ENCODE measurements around the gene ZNF225. TPM values are rescaled to one million over a fixed set of nuclear protein-coding genes. Genes with fewer than 3 reads are reported as not detected.

ZNF225 gene
- total RNA-seq, 1 donor from 2014 or later, result 7.1 TPM

DNA sequence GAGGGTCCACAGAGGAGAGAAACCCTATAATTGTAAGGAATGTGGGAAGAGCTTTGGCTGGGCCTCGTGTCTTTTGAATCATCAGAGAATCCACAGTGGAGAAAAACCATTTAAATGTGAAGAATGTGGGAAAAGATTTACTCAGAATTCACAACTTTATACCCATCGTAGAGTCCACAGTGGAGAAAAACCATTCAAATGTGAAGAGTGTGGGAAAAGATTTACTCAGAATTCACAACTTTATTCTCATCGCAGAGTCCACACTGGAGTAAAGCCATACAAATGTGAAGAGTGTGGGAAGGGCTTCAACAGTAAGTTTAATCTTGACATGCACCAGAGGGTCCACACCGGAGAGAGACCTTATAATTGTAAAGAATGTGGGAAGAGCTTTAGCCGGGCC is 18.8 kb downstream of the ZNF225 start:
- Mint-ChIP-seq H3K4me3 (ENCODE audit: unreplicated experiment) (no peak overlapping the region), H3K4me1 (ENCODE audit: low read depth, unreplicated experiment) (no peaks in the 10 kb centered on the region), H3K27ac (ENCODE audit: unreplicated experiment) (no peak overlapping the region), H3K9me3 (ENCODE audit: unreplicated experiment) (peaks cover 4% of the 10 kb centered on the region), H3K27me3 (ENCODE audit: unreplicated experiment) (peaks cover 4% of the 10 kb centered on the region), H3K36me3 (ENCODE audit: unreplicated experiment) (peaks cover 17% of the 10 kb centered on the region)
- TF ChIP-seq, protein P1, sequence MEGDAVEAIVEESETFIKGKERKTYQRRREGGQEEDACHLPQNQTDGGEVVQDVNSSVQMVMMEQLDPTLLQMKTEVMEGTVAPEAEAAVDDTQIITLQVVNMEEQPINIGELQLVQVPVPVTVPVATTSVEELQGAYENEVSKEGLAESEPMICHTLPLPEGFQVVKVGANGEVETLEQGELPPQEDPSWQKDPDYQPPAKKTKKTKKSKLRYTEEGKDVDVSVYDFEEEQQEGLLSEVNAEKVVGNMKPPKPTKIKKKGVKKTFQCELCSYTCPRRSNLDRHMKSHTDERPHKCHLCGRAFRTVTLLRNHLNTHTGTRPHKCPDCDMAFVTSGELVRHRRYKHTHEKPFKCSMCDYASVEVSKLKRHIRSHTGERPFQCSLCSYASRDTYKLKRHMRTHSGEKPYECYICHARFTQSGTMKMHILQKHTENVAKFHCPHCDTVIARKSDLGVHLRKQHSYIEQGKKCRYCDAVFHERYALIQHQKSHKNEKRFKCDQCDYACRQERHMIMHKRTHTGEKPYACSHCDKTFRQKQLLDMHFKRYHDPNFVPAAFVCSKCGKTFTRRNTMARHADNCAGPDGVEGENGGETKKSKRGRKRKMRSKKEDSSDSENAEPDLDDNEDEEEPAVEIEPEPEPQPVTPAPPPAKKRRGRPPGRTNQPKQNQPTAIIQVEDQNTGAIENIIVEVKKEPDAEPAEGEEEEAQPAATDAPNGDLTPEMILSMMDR (IDR thresholded peaks at IDR 0.05; ENCODE audit: partially characterized antibody, unreplicated experiment), result no peak
- no peak for DNase-seq

DNA sequence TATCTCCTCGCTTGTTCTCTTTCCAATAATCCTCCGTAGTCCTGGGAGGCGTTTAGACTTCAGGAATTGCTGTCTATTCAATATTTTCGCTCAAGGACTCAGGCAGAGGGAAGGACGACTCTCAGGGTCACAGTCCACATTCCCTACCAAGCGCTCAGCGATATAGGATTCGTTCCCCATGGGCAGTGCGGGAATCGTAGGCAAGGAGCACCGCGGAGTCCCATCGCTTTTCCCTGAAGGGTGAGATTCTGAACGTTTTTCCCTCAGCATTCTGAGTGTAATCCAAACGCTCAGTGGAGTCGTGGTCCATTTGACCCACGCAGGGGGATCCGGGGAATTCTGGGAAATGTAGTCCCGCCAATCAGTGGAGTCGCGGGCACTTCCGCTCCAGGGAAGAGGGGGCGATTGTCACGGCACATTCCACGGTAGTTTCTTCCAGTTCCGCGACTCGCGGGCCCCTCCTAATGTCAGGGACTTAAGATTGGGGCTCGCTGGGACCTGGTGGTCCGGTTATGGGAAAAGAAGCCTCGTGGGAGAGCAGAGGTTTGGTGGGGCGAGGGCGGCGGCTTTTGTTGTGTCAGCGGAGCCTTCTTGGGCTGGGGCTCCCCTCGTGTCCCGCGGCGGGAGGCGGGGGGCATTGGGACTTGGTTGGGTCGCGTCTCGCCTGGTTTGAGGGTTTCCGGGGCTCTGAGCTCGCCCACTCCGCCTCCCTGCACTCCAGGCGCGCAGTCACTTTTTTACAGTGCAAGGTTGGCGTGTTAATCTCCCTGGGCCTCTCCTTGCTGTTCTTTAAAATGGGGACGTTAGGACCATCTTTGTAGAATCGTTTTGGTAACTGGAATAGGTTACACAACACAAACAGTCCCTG is 28.2 kb downstream of the ZNF225 start, which contains the start of gene ZNF234:
ZNF234 (plus strand) TSS at position 364 of the 868 bp plus-strand sequence. CDS start 3,079 bp downstream, outside the sequence.
- TF ChIP-seq, protein P1 (IDR thresholded peaks at IDR 0.05; ENCODE audit: partially characterized antibody, unreplicated experiment), result no peak

DNA sequence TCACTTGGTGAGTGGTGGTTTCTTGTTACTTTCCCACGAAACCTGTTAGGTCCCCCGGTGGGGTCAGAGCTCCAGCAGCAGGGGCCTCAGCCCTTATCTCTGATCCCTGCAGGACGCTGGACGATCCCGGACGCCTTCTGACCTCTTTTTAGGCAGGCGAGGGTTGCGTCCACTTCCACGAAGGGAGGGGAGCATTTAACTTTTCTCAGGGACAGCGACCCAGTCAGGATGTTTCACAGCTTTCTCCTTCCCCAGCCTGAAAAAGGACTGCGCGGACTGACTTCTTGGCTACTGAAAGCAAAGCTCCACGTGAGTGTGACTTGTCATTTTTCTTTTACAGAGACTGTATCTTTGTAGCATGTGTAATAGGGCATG is 28.8 kb downstream of the ZNF225 start:
- TF ChIP-seq, protein P1 (IDR thresholded peaks at IDR 0.05; ENCODE audit: partially characterized antibody, unreplicated experiment), result no peak
- Mint-ChIP-seq H3K27me3 (ENCODE audit: unreplicated experiment) (no peaks in the 10 kb centered on the region), H3K4me1 (ENCODE audit: low read depth, unreplicated experiment) (peaks cover 3% of the 10 kb centered on the region), H3K36me3 (ENCODE audit: unreplicated experiment) (no peaks in the 10 kb centered on the region), H3K27ac (ENCODE audit: unreplicated experiment) (peak overlapping the region; percentile 62), H3K4me3 (ENCODE audit: unreplicated experiment) (peak overlapping the region; percentile 90), H3K9me3 (ENCODE audit: unreplicated experiment) (peaks cover 3% of the 10 kb centered on the region)
- DNase-seq, result no peak

More for the DNA sequence above, 28.2 kb downstream of the ZNF225 start, which contains the start of gene ZNF234:
- peak within 1 kb of the TSS; percentile 62 for H3K27ac Mint-ChIP-seq (ENCODE audit: unreplicated experiment)
- H3K36me3 Mint-ChIP-seq (ENCODE audit: unreplicated experiment), result no peaks in the 10 kb centered on the region
- H3K9me3 Mint-ChIP-seq (ENCODE audit: unreplicated experiment), result peaks cover 3% of the 10 kb centered on the region
- peaks cover 3% of the 10 kb centered on the region for H3K4me1 Mint-ChIP-seq (ENCODE audit: low read depth, unreplicated experiment)
- H3K27me3 Mint-ChIP-seq (ENCODE audit: unreplicated experiment), result no peaks in the 10 kb centered on the region
- H3K4me3 Mint-ChIP-seq (ENCODE audit: unreplicated experiment), result peak within 1 kb of the TSS; percentile 90
- DNase-seq, result peak; percentile 75

DNA sequence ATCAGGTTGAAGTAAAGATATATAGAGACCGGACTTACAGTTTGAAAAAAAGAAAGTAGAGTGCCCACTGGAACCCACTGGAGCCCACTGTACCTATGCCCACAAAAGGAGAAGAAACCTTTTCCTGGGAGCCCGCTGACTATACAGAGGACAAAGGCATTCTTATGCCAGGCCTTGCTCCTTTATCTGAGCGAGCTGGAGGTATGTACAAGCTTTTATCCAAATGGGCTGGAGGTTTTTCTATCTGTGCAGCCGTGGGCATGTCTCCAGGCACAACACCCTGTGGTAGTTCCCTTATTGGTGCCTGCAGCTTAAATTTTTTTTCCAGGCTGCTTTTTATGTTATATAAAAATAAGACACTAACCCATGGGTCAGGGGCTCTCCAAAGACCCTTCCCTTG is 36.6 kb downstream of the ZNF225 start:
- Mint-ChIP-seq H3K4me1 (ENCODE audit: low read depth, unreplicated experiment) (no peaks in the 10 kb centered on the region), H3K27me3 (ENCODE audit: unreplicated experiment) (no peaks in the 10 kb centered on the region), H3K4me3 (ENCODE audit: unreplicated experiment) (no peak overlapping the region), H3K27ac (ENCODE audit: unreplicated experiment) (no peak overlapping the region), H3K9me3 (ENCODE audit: unreplicated experiment) (no peaks in the 10 kb centered on the region), H3K36me3 (ENCODE audit: unreplicated experiment) (peaks cover 27% of the 10 kb centered on the region)
- TF ChIP-seq, protein P1 (IDR thresholded peaks at IDR 0.05; ENCODE audit: partially characterized antibody, unreplicated experiment), result no peak
- DNase-seq, result no peak

DNA sequence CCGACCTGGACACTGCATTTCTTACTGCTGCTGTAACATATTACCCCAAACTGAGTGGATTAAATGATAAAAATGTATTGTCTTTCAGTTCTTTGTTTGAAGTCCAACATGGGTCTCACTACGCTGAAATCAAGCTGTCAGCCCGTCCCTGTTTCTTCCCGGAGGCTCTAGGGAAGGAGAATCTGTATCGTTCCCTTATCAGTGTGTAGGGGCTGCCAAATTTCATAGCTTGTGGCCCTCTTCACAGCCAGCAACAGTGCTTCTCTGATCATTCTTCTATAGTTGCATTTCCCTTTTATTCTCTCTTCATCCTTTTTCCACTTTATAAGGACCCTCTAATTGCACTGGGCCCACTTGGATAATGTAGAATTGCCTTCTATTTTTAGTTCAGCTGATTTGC is 38.3 kb downstream of the ZNF225 start:
- Mint-ChIP-seq H3K4me3 (ENCODE audit: unreplicated experiment) (no peak overlapping the region), H3K4me1 (ENCODE audit: low read depth, unreplicated experiment) (no peaks in the 10 kb centered on the region), H3K9me3 (ENCODE audit: unreplicated experiment) (peaks cover 7% of the 10 kb centered on the region), H3K36me3 (ENCODE audit: unreplicated experiment) (peaks cover 38% of the 10 kb centered on the region), H3K27ac (ENCODE audit: unreplicated experiment) (no peak overlapping the region), H3K27me3 (ENCODE audit: unreplicated experiment) (no peaks in the 10 kb centered on the region)
- DNase-seq, result no peak
- TF ChIP-seq, protein P1 (IDR thresholded peaks at IDR 0.05; ENCODE audit: partially characterized antibody, unreplicated experiment), result no peak

Data from glutamatergic neuron (in vitro differentiated cells).